PC-3 (cell line): ENCODE measurements around the gene ZNF407. TPM values are rescaled to one million over a fixed set of nuclear protein-coding genes. Genes with fewer than 3 reads are reported as not detected.

Experiments used
- ATAC-seq: fragments of 200-7000 bp; cut with Tn5 transposase; 2 replicates; pipeline ENCODE4 v1.9.1; 2020; ENCODE audit warnings: mild to moderate bottlenecking, moderate library complexity
- BruUV-seq: library from RNA; stranded (reverse); fragments of 400-500 nt; replicated peaks from 2 replicates; lab custom pipeline; 2021; lab: Mats Ljungman, UMichigan
- CTCF ChIA-PET: fragments of 300-600 bp; sonication (Branson Sonifier 250); formaldehyde crosslinking; loops from one replicate; lab custom pipeline; 2022; ENCODE audit warnings: antibody characterized with exemption; lab: Charles Lee
- POLR2A ChIA-PET: fragments of 300-600 bp; sonication (Branson Sonifier 250); formaldehyde crosslinking; loops from one replicate; lab custom pipeline; 2022; ENCODE audit warnings: antibody characterized with exemption; ENCODE audit not compliant: unreplicated experiment; lab: Charles Lee
- DNase-seq: peaks from one replicate; pipeline ENCODE4 v3.0.0-alpha.2; 2015
- H2AFZ ChIP-seq: fragments of 300-600 bp; sonication (generic); 2 replicates; pipeline ENCODE4 v1.6.0; 2016; ENCODE audit warnings: antibody characterized with exemption, low read length
- H3F3A ChIP-seq: fragments of 300-600 bp; sonication (generic); one replicate; pipeline ENCODE4 v1.6.0; 2017; ENCODE audit warnings: antibody characterized with exemption, low read length, control low read depth, mild to moderate bottlenecking; ENCODE audit not compliant: unreplicated experiment
- H3K27ac ChIP-seq: fragments of 300-600 bp; sonication (generic); 2 replicates; pipeline ENCODE4 v1.5.1; 2016; ENCODE audit warnings: mild to moderate bottlenecking, low read length
- H3K27me3 ChIP-seq: fragments of 300-600 bp; sonication (generic); 2 replicates; pipeline ENCODE4 v1.6.1; 2016; ENCODE audit warnings: low read length, mixed read lengths
- H3K36me3 ChIP-seq: fragments of 300-600 bp; sonication (generic); 2 replicates; pipeline ENCODE4 v1.6.1; 2016; ENCODE audit warnings: low read depth, mixed run types, low read length, mixed read lengths
- H3K4me1 ChIP-seq: fragments of 300-600 bp; sonication (generic); 2 replicates; pipeline ENCODE4 v1.5.1; 2016; ENCODE audit warnings: low read length; ENCODE audit not compliant: insufficient read depth
- H3K4me2 ChIP-seq: fragments of 300-600 bp; sonication (generic); 2 replicates; pipeline ENCODE4 v1.6.0; 2016; ENCODE audit warnings: low read length
- H3K4me3 ChIP-seq: fragments of 300-600 bp; sonication (generic); 2 replicates; pipeline ENCODE4 v1.5.1; 2016; ENCODE audit warnings: mild to moderate bottlenecking, low read length, mixed read lengths
- H3K79me2 ChIP-seq: fragments of 300-600 bp; sonication (generic); 2 replicates; pipeline ENCODE4 v1.6.1; 2017; ENCODE audit warnings: low read length, mixed read lengths
- H3K9ac ChIP-seq: fragments of 300-600 bp; sonication (generic); 2 replicates; pipeline ENCODE4 v1.6.0; 2016; ENCODE audit warnings: mild to moderate bottlenecking, low read length
- H3K9me2 ChIP-seq: fragments of 300-600 bp; sonication (generic); replicated peaks from 2 replicates; pipeline ENCODE4 v1.6.1; 2016; ENCODE audit warnings: mixed run types, low read length, mixed read lengths
- H3K9me3 ChIP-seq: fragments of 300-600 bp; sonication (generic); 2 replicates; pipeline ENCODE4 v1.6.1; 2016; ENCODE audit warnings: low read length, mixed read lengths
- H4K20me1 ChIP-seq: fragments of 300-600 bp; sonication (generic); 2 replicates; pipeline ENCODE4 v1.6.1; 2016; ENCODE audit warnings: low read length, mixed read lengths
- CTCF ChIP-seq: fragments of 300-600 bp; sonication (generic); conservative IDR thresholded peaks from 2 replicates; pipeline ENCODE4 v1.5.1; 2017; ENCODE audit warnings: antibody characterized with exemption, low read depth, mild to moderate bottlenecking, low read length
- EZH2 ChIP-seq: fragments of 300-600 bp; sonication (generic); IDR thresholded peaks from one replicate; pipeline ENCODE4 v1.6.1; 2017; ENCODE audit warnings: antibody characterized with exemption, mild to moderate bottlenecking, low read length; ENCODE audit not compliant: unreplicated experiment
- EZH2phosphoT487 ChIP-seq: fragments of 300-600 bp; sonication (generic); IDR thresholded peaks from 2 replicates; pipeline ENCODE4 v1.6.1; 2018; ENCODE audit warnings: mild to moderate bottlenecking, antibody characterized with exemption, low read length, borderline replicate concordance
- intact Hi-C: fragments of 100-400 bp; cut with micrococcal nuclease; formaldehyde crosslinking; loops from 2 replicates; pipeline ENCODE4 v1.9.0; 2023
- total RNA-seq: library from RNA; depleted of rRNA; stranded (reverse); fragments of >200 nt; gene quantifications from 2 replicates; pipeline ENCODE4 v1.2.3, GENCODE V29; 2014

The ZNF407 gene
- total RNA-seq, 1 experiment from 2014 or later = 9.3 TPM

GRCh38 chr18:75066936-75067335 lies 469.3 kb downstream of the ZNF407 start:
- H3K79me2 ChIP-seq = no peaks in the 10 kb centered on the region
- H3K9me3 ChIP-seq = no peaks in the 10 kb centered on the region
- H2AFZ ChIP-seq = no peak overlapping the region
- ATAC-seq (no peak), DNase-seq (no peak)
- no peak overlapping the region for H3K27ac ChIP-seq
- H3K27me3 ChIP-seq = no peaks in the 10 kb centered on the region
- CTCF ChIA-PET = no interaction called here
- H3K9ac ChIP-seq = no peak overlapping the region
- TF ChIP-seq CTCF = no peak
- TF ChIP-seq EZH2phosphoT487 = no peak
- no peak for TF ChIP-seq EZH2
- no peaks in the 10 kb centered on the region for H3K36me3 ChIP-seq
- POLR2A ChIA-PET = no interaction called here
- H3K4me2 ChIP-seq = no peak overlapping the region
- H3K4me3 ChIP-seq = no peak overlapping the region
- BruUV-seq = no TSS peak
- H3F3A ChIP-seq = peaks cover 6% of the 10 kb centered on the region
- no peaks in the 10 kb centered on the region for H4K20me1 ChIP-seq
- peaks cover 22% of the 10 kb centered on the region for H3K4me1 ChIP-seq
- intact Hi-C loops = no loop called here
- H3K9me2 ChIP-seq = no peaks in the 10 kb centered on the region

DNA sequence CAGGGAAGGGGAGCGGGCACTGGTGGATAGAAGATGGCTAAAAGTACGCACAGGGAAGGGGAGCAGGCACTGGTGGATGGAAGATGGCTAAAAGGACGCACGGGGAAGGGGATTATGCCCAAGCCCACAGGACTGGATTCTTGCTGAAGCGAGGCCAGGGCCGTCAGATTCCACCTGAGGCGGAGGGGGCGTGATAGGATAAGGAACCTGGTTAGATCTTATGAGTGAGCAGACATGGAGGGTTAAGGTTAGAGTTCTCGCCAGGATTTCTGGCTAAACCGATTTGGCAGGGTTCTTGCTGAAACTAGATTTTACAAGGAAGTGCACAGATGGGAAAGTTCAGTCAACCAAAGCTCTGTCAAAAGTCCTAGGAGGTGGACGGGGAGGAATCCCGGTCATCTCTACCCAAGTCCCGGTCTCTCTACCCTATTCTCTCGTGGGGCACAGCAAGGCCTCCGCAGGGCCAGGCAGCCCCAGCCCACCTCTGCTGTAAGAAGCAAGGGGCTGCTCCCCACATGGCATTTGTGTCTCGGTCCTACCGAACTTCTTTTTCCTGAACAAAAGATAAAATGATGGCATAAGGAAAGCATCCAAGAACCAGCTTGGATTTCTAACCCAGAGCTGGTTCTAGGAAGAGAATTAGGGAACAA lies 470.5 kb downstream of the ZNF407 start:
- intact Hi-C loops = no loop called here
- ChIA-PET CTCF (no interaction called here), POLR2A (no interaction called here)
- no peak overlapping the region for H3K9ac ChIP-seq
- no peaks in the 10 kb centered on the region for H3K36me3 ChIP-seq
- H3K27ac ChIP-seq = no peak overlapping the region
- no peaks in the 10 kb centered on the region for H3K27me3 ChIP-seq
- peaks cover 26% of the 10 kb centered on the region for H3K4me1 ChIP-seq
- DNase-seq (no peak), ATAC-seq (no peak)
- no peaks in the 10 kb centered on the region for H3K9me3 ChIP-seq
- no peak overlapping the region for H2AFZ ChIP-seq
- no peak overlapping the region for H3K4me2 ChIP-seq
- no peak for TF ChIP-seq EZH2phosphoT487
- H4K20me1 ChIP-seq = no peaks in the 10 kb centered on the region
- no TSS peak for BruUV-seq
- H3K9me2 ChIP-seq = no peaks in the 10 kb centered on the region
- peaks cover 6% of the 10 kb centered on the region for H3F3A ChIP-seq
- H3K4me3 ChIP-seq = no peak overlapping the region
- no peaks in the 10 kb centered on the region for H3K79me2 ChIP-seq

DNA sequence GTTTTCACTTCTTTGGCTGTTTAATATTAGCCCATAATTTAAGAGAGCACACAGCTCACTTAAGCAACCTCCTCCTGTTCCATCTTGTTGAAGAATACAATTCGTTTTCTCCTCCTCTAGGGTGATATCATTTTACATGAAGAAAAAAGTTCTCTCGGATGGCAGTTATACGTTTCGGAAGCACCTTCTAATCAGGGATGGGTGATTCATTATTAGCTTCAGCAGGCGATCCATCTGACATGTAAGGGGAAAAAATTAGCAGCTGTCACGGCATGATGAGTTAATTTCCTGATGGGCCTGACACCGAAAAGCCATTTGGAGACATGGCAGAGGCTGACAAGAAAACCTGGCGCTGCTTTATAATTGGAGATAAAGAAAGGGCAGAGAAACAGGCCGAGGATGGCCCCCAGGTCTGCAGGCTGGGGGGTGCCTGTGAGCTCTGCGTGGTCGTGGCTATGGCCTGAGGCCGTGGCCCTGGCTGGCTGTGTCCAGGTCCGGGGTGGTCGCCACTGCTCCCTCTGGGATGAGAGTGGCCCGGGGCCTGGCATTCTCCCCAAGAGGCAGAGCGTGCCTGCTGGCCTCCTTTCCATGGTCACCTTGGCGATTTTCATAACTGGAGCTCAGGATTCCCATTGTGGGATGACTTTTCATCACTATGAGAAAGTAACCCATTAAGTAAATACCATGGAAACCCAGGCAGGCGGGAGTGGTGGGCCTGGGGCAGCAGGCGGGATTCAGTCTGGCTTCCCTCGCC lies 471.2 kb downstream of the ZNF407 start:
- Histone ChIP-seq H3K4me1 (peaks cover 26% of the 10 kb centered on the region), H3K9ac (no peak overlapping the region), H3F3A (peaks cover 6% of the 10 kb centered on the region), H3K4me2 (no peak overlapping the region), H3K36me3 (no peaks in the 10 kb centered on the region), H4K20me1 (no peaks in the 10 kb centered on the region), H3K9me3 (no peaks in the 10 kb centered on the region), H3K27me3 (no peaks in the 10 kb centered on the region), H3K4me3 (no peak overlapping the region), H3K27ac (no peak overlapping the region), H2AFZ (no peak overlapping the region), H3K9me2 (no peaks in the 10 kb centered on the region), H3K79me2 (no peaks in the 10 kb centered on the region)
- ATAC-seq = no peak
- ChIA-PET CTCF (no interaction called here), POLR2A (no interaction called here)
- TF ChIP-seq EZH2 = no peak
- TF ChIP-seq EZH2phosphoT487 = no peak
- no peak for TF ChIP-seq CTCF
- BruUV-seq = no TSS peak
- DNase-seq = no peak
- intact Hi-C loops = no loop called here
